Measurements from ENCODE around the gene ACSF2.

GRCh38 chr17:50495217-50495823 is 69.3 kb downstream of the ACSF2 start:
- TF ChIP-seq TCF12 (IDR thresholded peaks at IDR 0.05; ENCODE audit: low read depth) (no peak), CREB1 (IDR thresholded peaks at IDR 0.05; ENCODE audit: low read depth) (no peak), CEBPB (IDR thresholded peaks at IDR 0.05) (no peak)
